HepG2 (cell line): Measurements from ENCODE around the gene G0S2. TPM values are rescaled to one million over a fixed set of nuclear protein-coding genes. Genes with fewer than 3 reads are reported as not detected.
A peak's percentile ranks its signal among the peaks of the same experiment; 100 is the strongest.

Experiments
- ATAC-seq: fragments of 200-7000 bp; cut with Tn5 transposase; 3 replicates; pipeline ENCODE4 v1.9.1; 2020; ENCODE audit warnings: mild to moderate bottlenecking, moderate library complexity
- BruUV-seq: library from RNA; stranded (reverse); fragments of 400-500 nt; replicated peaks from 2 replicates; lab custom pipeline; 2021; lab: Mats Ljungman, UMichigan
- CTCF ChIA-PET: fragments of 300-600 bp; formaldehyde crosslinking; extraction: SDS; loops from one replicate; lab custom pipeline; 2021; ENCODE audit warnings: low total read pairs, inconsistent platforms, low intra/inter-chr PET ratio; lab: Yijun Ruan, JAX
- POLR2A ChIA-PET: fragments of 350-600 bp; sonication (Branson Sonifier 250); formaldehyde crosslinking; loops from one replicate; lab custom pipeline; 2020; ENCODE audit warnings: antibody characterized with exemption, inconsistent platforms; lab: Yijun Ruan, JAX
- DNase-seq: peaks from one replicate; pipeline ENCODE4 v3.0.0-alpha.2; 2015; ENCODE audit warnings: low spot score
- FAIRE-seq: peaks from 3 replicates; lab custom pipeline; 2011; peaks lifted over from hg19 to GRCh38; lab: Jason Lieb, UNC
- H2AFZ ChIP-seq: one replicate; pipeline ENCODE4 v1.6.1; 2011; ENCODE audit warnings: low read length, inconsistent platforms
- H3K27ac ChIP-seq: fragments of 300-600 bp; 3 replicates; pipeline ENCODE4 v1.8.0; 2011; ENCODE audit warnings: mixed run types, mild to moderate bottlenecking, mixed read lengths, low read length, inconsistent platforms; ENCODE audit not compliant: insufficient read depth; ENCODE audit errors: extremely low read length
- H3K27me3 ChIP-seq, 2 experiments: fragments of 200-600 bp in 1 of 2; 2 replicates in 1 of 2; 3 replicates in 1 of 2; pipeline versions ENCODE4 v1.6.0 to v1.8.0; 2011; ENCODE audit warnings: low read length in 2 of 2, mild to moderate bottlenecking in 2 of 2, moderate library complexity in 2 of 2, inconsistent platforms in 1 of 2; ENCODE audit not compliant: insufficient read depth in 2 of 2, control insufficient read depth in 1 of 2
- H3K36me3 ChIP-seq, 2 experiments: fragments of 200-600 bp in 1 of 2; replicated peaks in 1 of 2; 2 replicates in 1 of 2; 3 replicates in 1 of 2; pipeline versions ENCODE4 v1.5.1 to v1.8.0; 2011; ENCODE audit warnings: low read length in 2 of 2, inconsistent platforms in 1 of 2; ENCODE audit not compliant: insufficient read depth in 2 of 2, control insufficient read depth in 1 of 2
- H3K4me1 ChIP-seq: 2 replicates; pipeline ENCODE4 v1.5.1; 2012; ENCODE audit warnings: low read length, inconsistent platforms; ENCODE audit not compliant: insufficient read depth
- H3K4me2 ChIP-seq: 2 replicates; pipeline ENCODE4 v1.6.0; 2011; ENCODE audit warnings: low read depth, low read length, inconsistent platforms
- H3K4me3 ChIP-seq, 3 experiments: fragments of 200-600 bp in 1 of 3; sonication (generic), shearing (Covaris generic) in 1 of 3; replicated peaks in 1 of 3; 2 replicates each; pipeline ENCODE4 v1.5.1; 2011 to 2016; ENCODE audit warnings: low read length in 3 of 3, inconsistent platforms in 2 of 3, low read depth in 2 of 3, mild to moderate bottlenecking in 2 of 3, control low read depth in 1 of 3, mixed read lengths in 1 of 3; ENCODE audit not compliant: insufficient read depth in 1 of 3
- H3K79me2 ChIP-seq: one replicate; pipeline ENCODE4 v1.6.1; 2011; ENCODE audit warnings: low read length, inconsistent platforms; ENCODE audit not compliant: insufficient read depth
- H3K9ac ChIP-seq: 2 replicates; pipeline ENCODE4 v1.6.0; 2011; ENCODE audit warnings: mild to moderate bottlenecking, low read depth, low read length, inconsistent platforms; ENCODE audit not compliant: insufficient read depth
- H3K9me3 ChIP-seq: 2 replicates; pipeline ENCODE4 v1.5.1; 2012; ENCODE audit warnings: mild to moderate bottlenecking, low read length
- H4K20me1 ChIP-seq: 2 replicates; pipeline ENCODE4 v1.6.0; 2011; ENCODE audit warnings: inconsistent platforms, mild to moderate bottlenecking, low read length, moderate library complexity; ENCODE audit not compliant: insufficient read depth
- FOSL2 ChIP-seq: sonication (generic); formaldehyde crosslinking; IDR thresholded peaks from 2 replicates; pipeline ENCODE4 v1.4.0; 2020; ENCODE audit warnings: missing genetic modification reagents
- GATAD2A ChIP-seq: IDR thresholded peaks from 2 replicates; pipeline ENCODE4 v1.6.1; 2016
- HNF4A ChIP-seq: sonication (generic); formaldehyde crosslinking; IDR thresholded peaks from 2 replicates; pipeline ENCODE4 v1.4.0; 2020; ENCODE audit warnings: missing genetic modification reagents
- KAT8 ChIP-seq: IDR thresholded peaks from 2 replicates; pipeline ENCODE4 v1.6.1; 2016; ENCODE audit warnings: missing genetic modification reagents, missing compliant biosample characterization
- KDM2A ChIP-seq: sonication (generic); formaldehyde crosslinking; IDR thresholded peaks from 2 replicates; pipeline ENCODE4 v1.4.0; 2020; ENCODE audit warnings: low read depth, missing genetic modification reagents, borderline replicate concordance
- NFIC ChIP-seq: IDR thresholded peaks from 2 replicates; pipeline ENCODE4 v1.6.1; 2012; ENCODE audit warnings: mild to moderate bottlenecking, low read length, inconsistent platforms
- XRCC5 ChIP-seq: fragments of 200-400 bp; formaldehyde crosslinking; optimal IDR thresholded peaks from 2 replicates; pipeline ENCODE3; 2017; ENCODE audit warnings: mild to moderate bottlenecking, low read length
- ZNF331 ChIP-seq: sonication (generic); formaldehyde crosslinking; IDR thresholded peaks from 2 replicates; pipeline ENCODE4 v1.4.0; 2020; ENCODE audit warnings: missing genetic modification reagents
- ZNF557 ChIP-seq: sonication (generic); formaldehyde crosslinking; IDR thresholded peaks from 2 replicates; pipeline ENCODE4 v1.4.0; 2020; ENCODE audit warnings: missing genetic modification reagents
- ZNF562 ChIP-seq: sonication (generic); formaldehyde crosslinking; IDR thresholded peaks from 2 replicates; pipeline ENCODE4 v1.8.0; 2022; ENCODE audit warnings: missing genetic modification reagents, borderline replicate concordance
- WGBS: methylation state at CpG from one replicate; pipeline ENCODE4 v1.1.6; 2017; ENCODE audit warnings: low lambda C conversion rate; 5-methylcytosine and 5-hydroxymethylcytosine counted together
- in situ Hi-C: cut with HindIII; loops from 2 replicates; pipeline ENCODE4 v1.10.0; 2017; ENCODE audit warnings: low pct_unique_long_range_greater_than_20kb; ENCODE audit not compliant: extremely low pct_ligation_motif_present
- intact Hi-C: fragments of 100-400 bp; cut with micrococcal nuclease; formaldehyde crosslinking; loops from one replicate; pipeline ENCODE4 v1.10.0; 2022; ENCODE audit not compliant: unreplicated experiment
- polyA plus RNA-seq, 8 experiments: library from polyadenylated mRNA; depleted of rRNA in 3 of 8; stranded (reverse) in 7 of 8; unstranded in 1 of 8; fragments of >200 nt; fragmentation: Illumina TruSeq in 4 of 8; extraction: Trizol in 4 of 8; gene quantifications; 2 replicates each; pipeline versions ENCODE4 v1.2.1 to v1.2.3, GENCODE V29; 2011 to 2016; ENCODE audit warnings: low read depth in 4 of 8, missing spikeins in 1 of 8, mixed read lengths in 1 of 8; ENCODE audit not compliant: insufficient read depth in 1 of 8
- total RNA-seq, 5 experiments: library from RNA; depleted of rRNA; stranded (reverse); fragments of >200 nt; fragmentation: Illumina TruSeq; extraction: Trizol; gene quantifications; 2 replicates each; pipeline ENCODE4 v1.2.3, GENCODE V29; 2016; ENCODE audit warnings: low read depth in 1 of 5
- TF ChIP-seq, protein P1 (sequence below): sonication (generic); formaldehyde crosslinking; IDR thresholded peaks from 2 replicates; pipeline ENCODE4 v1.5.1; 2020; ENCODE audit warnings: missing genetic modification reagents, mild to moderate bottlenecking, borderline replicate concordance
- TF ChIP-seq, protein P2 (sequence below): sonication (generic); formaldehyde crosslinking; IDR thresholded peaks from 2 replicates; pipeline ENCODE4 v1.4.0; 2020; ENCODE audit warnings: missing genetic modification reagents
- TF ChIP-seq, protein P3 (sequence below), 2 experiments: IDR thresholded peaks; 2 replicates each; pipeline ENCODE4 v1.6.1; 2011 to 2012; ENCODE audit warnings: low read length in 2 of 2, borderline replicate concordance in 1 of 2, low read depth in 1 of 2, mild to moderate bottlenecking in 1 of 2, moderate library complexity in 1 of 2

Gene G0S2
- total and polyA plus RNA-seq, 2 of the 13 experiments (the other 11 are each of a cell fraction or from before 2014, with no cell fraction given): not detected

DNA sequence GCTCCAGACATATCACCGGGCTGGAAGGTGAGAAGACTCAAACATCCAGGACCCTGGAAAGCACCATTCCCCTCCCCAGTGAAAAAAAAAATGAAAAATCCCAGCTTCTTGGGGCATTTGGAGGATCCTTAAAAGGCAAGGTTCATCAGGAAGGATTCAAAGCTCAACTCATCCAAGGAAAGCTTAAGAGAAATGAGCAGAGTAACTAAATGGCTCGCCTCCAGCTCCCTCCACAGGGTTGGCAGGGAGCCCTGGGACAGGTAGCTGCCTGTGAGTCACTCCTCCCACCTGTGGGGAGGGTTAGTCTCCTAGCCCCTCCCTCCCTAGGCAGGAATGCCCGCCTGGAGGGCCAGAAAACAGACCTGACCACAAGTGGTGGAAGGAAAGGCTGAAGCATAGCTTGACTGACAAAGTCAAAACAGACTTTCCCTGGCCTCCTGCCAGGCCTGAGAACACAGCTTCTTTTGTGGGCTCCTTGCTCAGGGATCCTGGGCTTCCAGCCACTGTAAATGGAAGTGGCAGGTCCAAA lies 22.3 kb upstream of the G0S2 start:
- Histone ChIP-seq H3K79me2 (no peaks in the 10 kb centered on the region), H3K9ac (no peak overlapping the region), H3K4me3 (no peak overlapping the region), H2AFZ (no peak overlapping the region), H3K4me1 (peaks cover 38% of the 10 kb centered on the region), H3K36me3 (no peaks in the 10 kb centered on the region), H4K20me1 (no peaks in the 10 kb centered on the region), H3K27ac (no peak overlapping the region), H3K4me2 (peak overlapping the region; percentile 38), H3K9me3 (no peaks in the 10 kb centered on the region), H3K27me3 (peaks cover 2 to 6% of the 10 kb centered on the region in 2 experiments; a peak in 1 of 5 replicates)
- peak; percentile 68 for ATAC-seq
- peak; percentile 70 for DNase-seq
- TF ChIP-seq KAT8 (CRISPR knock-in tag): no peak
- peak; percentile 38; the same call in 1 of the 2 replicates for TF ChIP-seq ZNF331
- TF ChIP-seq XRCC5: peak; percentile 38
- TF ChIP-seq, protein P1, sequence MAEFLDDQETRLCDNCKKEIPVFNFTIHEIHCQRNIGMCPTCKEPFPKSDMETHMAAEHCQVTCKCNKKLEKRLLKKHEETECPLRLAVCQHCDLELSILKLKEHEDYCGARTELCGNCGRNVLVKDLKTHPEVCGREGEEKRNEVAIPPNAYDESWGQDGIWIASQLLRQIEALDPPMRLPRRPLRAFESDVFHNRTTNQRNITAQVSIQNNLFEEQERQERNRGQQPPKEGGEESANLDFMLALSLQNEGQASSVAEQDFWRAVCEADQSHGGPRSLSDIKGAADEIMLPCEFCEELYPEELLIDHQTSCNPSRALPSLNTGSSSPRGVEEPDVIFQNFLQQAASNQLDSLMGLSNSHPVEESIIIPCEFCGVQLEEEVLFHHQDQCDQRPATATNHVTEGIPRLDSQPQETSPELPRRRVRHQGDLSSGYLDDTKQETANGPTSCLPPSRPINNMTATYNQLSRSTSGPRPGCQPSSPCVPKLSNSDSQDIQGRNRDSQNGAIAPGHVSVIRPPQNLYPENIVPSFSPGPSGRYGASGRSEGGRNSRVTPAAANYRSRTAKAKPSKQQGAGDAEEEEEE (CRISPR knock-in tag): no peak
- TF ChIP-seq FOSL2: peak; percentile 78
- TF ChIP-seq, protein P2, sequence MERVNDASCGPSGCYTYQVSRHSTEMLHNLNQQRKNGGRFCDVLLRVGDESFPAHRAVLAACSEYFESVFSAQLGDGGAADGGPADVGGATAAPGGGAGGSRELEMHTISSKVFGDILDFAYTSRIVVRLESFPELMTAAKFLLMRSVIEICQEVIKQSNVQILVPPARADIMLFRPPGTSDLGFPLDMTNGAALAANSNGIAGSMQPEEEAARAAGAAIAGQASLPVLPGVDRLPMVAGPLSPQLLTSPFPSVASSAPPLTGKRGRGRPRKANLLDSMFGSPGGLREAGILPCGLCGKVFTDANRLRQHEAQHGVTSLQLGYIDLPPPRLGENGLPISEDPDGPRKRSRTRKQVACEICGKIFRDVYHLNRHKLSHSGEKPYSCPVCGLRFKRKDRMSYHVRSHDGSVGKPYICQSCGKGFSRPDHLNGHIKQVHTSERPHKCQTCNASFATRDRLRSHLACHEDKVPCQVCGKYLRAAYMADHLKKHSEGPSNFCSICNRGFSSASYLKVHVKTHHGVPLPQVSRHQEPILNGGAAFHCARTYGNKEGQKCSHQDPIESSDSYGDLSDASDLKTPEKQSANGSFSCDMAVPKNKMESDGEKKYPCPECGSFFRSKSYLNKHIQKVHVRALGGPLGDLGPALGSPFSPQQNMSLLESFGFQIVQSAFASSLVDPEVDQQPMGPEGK: peak; percentile 86
- 0 out of 2 replicates have a peak, but pooled peaks have one; percentile 13 for TF ChIP-seq NFIC
- TF ChIP-seq GATAD2A (CRISPR knock-in tag): 0 out of 2 replicates have a peak, but pooled peaks have one; percentile 17
- 0 out of 2 replicates have a peak, but pooled peaks have one; percentile 30 for TF ChIP-seq ZNF557 (CRISPR knock-in tag)
- TF ChIP-seq ZNF562: no peak
- peak; percentile 24; the same call in 1 of the 2 replicates for TF ChIP-seq KDM2A (CRISPR knock-in tag)
- TF ChIP-seq, protein P3, sequence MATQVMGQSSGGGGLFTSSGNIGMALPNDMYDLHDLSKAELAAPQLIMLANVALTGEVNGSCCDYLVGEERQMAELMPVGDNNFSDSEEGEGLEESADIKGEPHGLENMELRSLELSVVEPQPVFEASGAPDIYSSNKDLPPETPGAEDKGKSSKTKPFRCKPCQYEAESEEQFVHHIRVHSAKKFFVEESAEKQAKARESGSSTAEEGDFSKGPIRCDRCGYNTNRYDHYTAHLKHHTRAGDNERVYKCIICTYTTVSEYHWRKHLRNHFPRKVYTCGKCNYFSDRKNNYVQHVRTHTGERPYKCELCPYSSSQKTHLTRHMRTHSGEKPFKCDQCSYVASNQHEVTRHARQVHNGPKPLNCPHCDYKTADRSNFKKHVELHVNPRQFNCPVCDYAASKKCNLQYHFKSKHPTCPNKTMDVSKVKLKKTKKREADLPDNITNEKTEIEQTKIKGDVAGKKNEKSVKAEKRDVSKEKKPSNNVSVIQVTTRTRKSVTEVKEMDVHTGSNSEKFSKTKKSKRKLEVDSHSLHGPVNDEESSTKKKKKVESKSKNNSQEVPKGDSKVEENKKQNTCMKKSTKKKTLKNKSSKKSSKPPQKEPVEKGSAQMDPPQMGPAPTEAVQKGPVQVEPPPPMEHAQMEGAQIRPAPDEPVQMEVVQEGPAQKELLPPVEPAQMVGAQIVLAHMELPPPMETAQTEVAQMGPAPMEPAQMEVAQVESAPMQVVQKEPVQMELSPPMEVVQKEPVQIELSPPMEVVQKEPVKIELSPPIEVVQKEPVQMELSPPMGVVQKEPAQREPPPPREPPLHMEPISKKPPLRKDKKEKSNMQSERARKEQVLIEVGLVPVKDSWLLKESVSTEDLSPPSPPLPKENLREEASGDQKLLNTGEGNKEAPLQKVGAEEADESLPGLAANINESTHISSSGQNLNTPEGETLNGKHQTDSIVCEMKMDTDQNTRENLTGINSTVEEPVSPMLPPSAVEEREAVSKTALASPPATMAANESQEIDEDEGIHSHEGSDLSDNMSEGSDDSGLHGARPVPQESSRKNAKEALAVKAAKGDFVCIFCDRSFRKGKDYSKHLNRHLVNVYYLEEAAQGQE (IDR thresholded peaks at IDR 0.05; ENCODE audit: borderline replicate concordance in 1 of 2, low read depth in 1 of 2, low read length in 2 of 2): 0 out of 4 replicates have a peak, but pooled peaks of 1 of the 2 experiments have one; percentile 32
- TF ChIP-seq HNF4A (CRISPR knock-in tag): 0 out of 2 replicates have a peak, but pooled peaks have one; percentile 6
- ChIA-PET CTCF (no interaction called here), POLR2A (interaction anchor here (1.1 to 1.3 kb wide), 2 partner anchors 21 to 721 kb away, joined by 3 to 4 read pairs; no protein-coding TSS in a partner anchor)
- no TSS peak for BruUV-seq
- intact Hi-C loops (no loop called here), in situ Hi-C loops (no loop called here)
- FAIRE-seq: peak; percentile 60
- 17% methylated on average over 3 of the region's 3 CpGs for WGBS
